GM23248 (cell line): ENCODE measurements around the gene ETV7.

ENCODE experiments used
- EZH2 ChIP-seq: fragments of 200-600 bp; sonication (generic); IDR thresholded peaks from 2 replicates; pipeline ENCODE4 v1.6.1; 2018; ENCODE audit warnings: antibody characterized with exemption, mild to moderate bottlenecking; ENCODE audit not compliant: insufficient read depth, poor library complexity, severe bottlenecking
- EZH2phosphoT487 ChIP-seq: fragments of 200-600 bp; sonication (generic); IDR thresholded peaks from 2 replicates; pipeline ENCODE4 v1.6.1; 2018; ENCODE audit warnings: antibody characterized with exemption, moderate library complexity, mild to moderate bottlenecking, low read depth; ENCODE audit not compliant: insufficient read depth

DNA sequence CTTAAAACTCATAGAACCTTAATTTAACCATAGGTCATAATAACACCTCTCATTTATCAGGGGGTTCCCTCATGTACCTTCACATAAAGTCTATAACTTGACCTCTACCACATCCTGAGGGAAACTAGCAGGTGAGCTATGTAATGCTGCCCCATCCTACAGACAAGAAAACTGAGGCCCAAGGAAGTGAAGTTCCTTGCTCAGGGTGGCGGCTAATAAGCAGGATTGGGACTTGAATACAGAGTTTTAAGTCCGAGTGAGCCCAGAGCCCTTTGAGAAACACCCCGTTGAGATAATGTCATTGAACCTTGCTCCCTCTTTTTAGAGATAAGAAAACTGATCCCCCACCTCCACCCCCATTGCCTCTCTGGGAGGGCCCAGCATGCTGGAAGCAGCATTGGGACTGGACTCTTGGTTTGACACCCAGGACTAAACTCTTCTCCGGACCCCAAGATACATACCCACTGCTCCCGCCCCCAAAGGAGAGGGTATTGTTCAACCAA lies 51.2 kb downstream of the ETV7 start:
- TF ChIP-seq EZH2 = no peak
- TF ChIP-seq EZH2phosphoT487 = no peak
